Suprapubic skin (tissue), 3 donors: ENCODE data around the gene SLC7A11.

ENCODE experiments used
- CTCF ChIP-seq, 2 donors: fragments of 200-600 bp in 1 of 2; fragments of 450-650 bp in 1 of 2; sonication (generic) in 1 of 2; IDR thresholded peaks; one replicate each; pipeline ENCODE4 v1.5.1; 2016 to 2019; ENCODE audit warnings: antibody characterized with exemption in 2 of 2, mild to moderate bottlenecking in 1 of 2, moderate library complexity in 1 of 2
- EP300 ChIP-seq: sonication (generic); formaldehyde crosslinking; IDR thresholded peaks from one replicate; pipeline ENCODE4 v1.6.1; 2017; ENCODE audit warnings: antibody characterized with exemption

- TF ChIP-seq CTCF (IDR thresholded peaks at IDR 0.05) (no peak), EP300 (no peak)
These were observed 25.8 kb downstream of the SLC7A11 start for GRCh38 chr4:138216272-138216867.
